GM18868 (cell line): ENCODE results near the gene VWA8.

Experiments used
- ATAC-seq: cut with Tn5 transposase; IDR thresholded peaks from one replicate; pipeline ENCODE4 v1.9.1; 2021; ENCODE audit warnings: mild to moderate bottlenecking, moderate library complexity; ENCODE audit not compliant: unreplicated experiment

Gene VWA8

DNA sequence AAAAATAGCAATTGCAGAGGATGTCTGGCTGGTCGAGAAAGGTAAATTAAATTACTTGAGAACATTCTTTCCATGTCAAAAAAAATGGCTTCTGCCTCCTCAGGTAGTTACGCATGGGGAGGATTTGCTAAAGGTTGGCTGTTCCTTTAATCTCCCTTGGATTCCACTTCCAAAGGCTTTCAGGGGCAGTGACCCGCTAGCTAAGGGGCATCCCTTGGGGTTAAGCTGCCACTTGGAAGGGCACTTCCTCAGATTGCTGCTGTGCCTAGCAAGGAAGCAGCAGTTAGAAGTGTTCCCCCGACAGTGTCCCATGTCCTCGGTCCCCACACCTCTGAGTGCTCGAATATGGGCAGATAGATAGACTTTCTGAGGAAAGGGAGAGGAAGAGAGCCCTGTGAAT is 395.1 kb downstream of the VWA8 start:
- no peak for ATAC-seq

GRCh38 chr13:41565216-41565615 is 395.7 kb downstream of the VWA8 start:
- ATAC-seq: no peak

- ATAC-seq: no peak
Observed at GRCh38 chr13:41563984-41564365, 396.9 kb downstream of the VWA8 start.

DNA sequence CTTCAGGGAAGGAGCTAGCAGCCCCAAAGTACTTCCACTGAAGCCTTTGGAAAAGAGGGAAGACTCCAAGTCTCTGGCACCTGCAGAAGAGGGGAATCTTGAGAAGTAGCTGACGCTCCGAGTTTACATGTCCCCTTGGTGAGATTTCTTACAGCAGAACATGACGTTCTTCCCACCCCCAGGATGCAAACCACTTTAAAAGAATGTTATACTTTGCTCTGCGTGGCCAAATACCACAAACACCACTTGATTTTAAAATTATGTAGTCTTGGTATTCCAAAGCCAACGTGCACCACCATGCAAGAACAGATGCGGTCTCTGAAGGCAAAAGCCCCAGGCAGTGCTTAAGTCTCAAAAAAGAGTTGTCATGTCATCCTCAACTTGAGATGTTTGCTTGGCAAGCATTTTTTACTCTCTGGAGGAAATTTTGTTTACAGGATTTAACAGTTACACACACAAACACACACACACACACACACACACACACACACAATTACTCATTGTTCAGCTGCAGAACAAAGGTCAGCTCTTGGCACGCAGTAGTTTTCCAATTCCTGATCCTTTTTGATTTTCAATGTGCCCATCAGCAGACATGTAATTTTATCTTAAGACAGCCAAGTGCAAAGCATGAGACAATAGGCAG is 397.4 kb downstream of the VWA8 start:
- no peak for ATAC-seq

GRCh38 chr13:41562541-41563178 is 398.2 kb downstream of the VWA8 start:
- ATAC-seq: no peak

GRCh38 chr13:41562083-41562482 is 398.8 kb downstream of the VWA8 start:
- no peak for ATAC-seq

DNA sequence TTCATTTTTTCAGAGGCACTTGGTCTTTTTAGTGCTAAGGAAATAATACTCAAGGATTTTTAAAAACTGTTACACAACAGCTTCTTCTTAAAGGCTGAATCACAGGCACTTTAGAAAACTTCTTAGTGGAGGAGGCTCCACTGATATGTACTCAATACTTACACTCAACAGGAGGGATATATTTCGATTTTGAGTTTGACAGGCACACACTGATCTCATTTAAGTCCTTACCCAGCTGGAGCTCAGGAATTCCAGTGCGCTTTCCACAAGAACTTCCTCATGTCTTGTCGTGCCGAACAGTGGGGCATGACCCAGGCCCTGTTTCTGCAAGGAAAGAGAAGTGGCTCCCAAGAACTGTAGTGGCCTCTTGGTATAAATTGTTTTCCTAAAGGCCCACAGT is 399.7 kb downstream of the VWA8 start:
- ATAC-seq: no peak

- no peak for ATAC-seq
Observed at GRCh38 chr13:41558781-41559560, 401.9 kb downstream of the VWA8 start.

DNA sequence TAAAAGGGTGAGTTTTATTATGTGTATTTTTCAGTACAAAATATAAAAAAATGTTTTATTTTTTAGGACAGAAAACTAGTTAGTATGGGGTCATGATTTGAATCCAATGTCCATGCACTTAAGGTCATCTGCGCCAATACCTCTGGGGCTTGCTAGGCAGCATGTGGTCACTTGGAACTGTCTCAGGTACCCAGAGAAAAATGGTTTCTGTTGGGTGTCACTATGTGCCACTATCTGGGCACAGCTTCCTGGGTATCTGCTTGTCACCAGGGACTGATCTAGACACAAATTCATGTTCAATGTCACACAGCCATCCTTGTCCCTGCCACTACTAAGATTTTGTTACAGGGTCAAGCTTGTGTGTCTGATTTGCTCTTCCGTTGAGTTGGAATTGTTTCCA is 403.2 kb downstream of the VWA8 start:
- ATAC-seq: no peak

DNA sequence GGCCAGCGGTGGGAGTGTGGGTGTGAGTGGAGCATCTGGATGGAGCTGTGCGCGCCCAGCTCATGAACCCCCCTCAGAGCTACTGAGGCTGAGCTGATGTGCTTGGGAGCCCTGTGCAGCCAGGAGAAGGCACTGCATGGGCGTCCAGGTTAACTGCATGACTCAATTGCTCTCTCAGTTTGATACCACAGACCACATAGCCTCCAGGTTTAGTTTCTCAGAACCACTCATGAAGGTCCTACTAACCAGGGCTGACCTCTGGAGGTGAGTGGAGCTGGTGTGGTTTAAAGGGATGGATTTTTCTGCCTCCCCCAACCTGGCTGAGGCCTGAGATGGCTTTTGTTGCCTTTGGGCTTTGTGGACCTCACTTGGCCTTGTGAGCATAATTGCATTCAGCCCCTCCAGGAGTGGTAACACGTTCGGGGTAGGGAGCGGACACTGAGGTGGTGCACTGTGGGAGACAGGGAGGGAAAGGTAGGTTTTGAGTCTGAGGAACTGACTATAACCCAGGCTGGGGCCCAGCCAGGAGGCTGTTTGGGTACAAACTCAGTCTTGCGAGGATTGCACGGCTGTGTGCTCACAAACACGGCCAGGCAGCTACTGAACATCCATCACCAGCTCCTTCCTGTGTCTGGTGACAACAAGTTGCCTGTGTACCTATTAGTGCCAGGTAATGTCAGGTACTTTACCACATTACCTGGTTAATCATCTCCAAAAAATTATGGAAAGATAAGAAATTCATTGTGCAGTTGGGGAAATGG is 406.1 kb downstream of the VWA8 start:
- peak; percentile 91 for ATAC-seq

GRCh38 chr13:41554180-41554579 is 406.7 kb downstream of the VWA8 start:
- no peak for ATAC-seq

- no peak for ATAC-seq
Observed at GRCh38 chr13:41552031-41552430, 408.9 kb downstream of the VWA8 start.

GRCh38 chr13:41550276-41550675 is 410.6 kb downstream of the VWA8 start:
- ATAC-seq: no peak

DNA sequence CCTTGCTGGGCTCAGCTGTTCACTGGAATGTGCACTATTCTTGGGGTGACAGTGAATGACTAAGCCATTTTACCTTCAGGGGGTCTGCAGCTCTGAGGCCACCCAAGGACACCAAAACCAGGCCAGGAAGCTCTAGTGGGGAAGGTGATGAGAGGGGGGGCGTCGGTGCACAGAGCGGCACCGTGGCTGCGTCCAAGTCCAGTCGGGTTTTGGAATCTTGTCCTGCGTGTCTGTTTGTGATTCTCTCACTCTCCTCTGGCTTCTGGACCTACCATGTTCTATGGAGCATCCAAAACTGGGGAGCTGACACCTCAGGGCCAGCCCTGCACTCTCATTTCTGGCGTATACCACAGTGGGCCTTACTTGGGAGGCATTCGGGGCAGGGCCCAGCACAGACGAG is 411.4 kb downstream of the VWA8 start:
- no peak for ATAC-seq

DNA sequence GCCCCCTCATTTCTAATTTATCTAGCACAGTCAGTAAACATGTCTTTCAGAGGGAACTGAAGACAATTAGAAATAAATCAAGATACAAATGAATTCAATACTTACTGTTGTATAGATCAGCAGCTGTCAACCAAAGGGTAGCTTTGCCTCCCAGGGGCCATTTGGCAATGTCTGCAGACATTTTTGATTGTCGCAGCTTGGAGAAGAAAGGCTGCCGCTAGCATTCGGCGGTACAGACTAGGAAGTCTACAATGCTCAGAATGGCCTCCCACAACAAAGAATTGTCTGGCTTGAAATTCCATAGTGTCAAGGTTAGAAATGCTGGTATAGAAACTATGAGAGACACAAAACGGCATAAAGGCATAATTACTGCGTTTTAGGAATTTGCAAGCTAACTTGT is 412.0 kb downstream of the VWA8 start:
- no peak for ATAC-seq

GRCh38 chr13:41548031-41548430 is 412.9 kb downstream of the VWA8 start:
- ATAC-seq: no peak

DNA sequence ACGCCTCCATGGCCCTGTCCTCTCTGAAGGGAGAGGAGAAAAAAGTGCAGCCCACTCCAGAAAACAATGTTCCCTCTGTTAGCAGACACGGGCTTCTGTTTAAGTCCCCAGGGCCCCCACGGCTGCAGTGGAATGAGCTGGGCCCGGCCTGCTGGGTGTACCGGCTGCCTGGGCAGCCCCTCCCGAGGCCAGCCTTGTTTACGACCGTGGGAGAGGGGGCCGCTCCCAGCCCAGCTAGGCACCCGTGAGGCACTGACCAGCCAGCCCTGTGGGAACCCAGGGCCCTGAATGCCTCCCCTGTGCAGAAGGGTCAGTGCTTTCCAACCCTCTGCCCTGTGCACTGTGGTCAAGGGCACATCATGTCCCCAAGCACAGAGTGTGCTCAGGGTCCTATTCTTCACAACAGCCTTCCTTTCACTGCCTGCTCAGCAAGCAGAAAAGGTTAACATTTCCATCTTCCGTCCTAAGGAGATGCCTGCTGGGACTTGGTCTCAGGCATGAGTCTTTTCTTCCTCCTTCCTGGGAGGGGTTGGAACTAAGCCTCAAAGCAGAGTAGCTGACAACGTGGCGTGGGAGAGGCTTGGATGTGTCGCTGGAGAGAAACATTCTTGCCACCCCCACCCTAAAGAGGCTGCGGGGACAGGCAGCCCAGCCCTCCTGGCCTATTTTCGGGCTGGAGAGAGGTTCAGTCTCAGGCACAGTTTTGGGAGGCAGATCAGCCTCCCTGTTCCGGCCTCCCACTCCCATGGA is 413.5 kb downstream of the VWA8 start:
- ATAC-seq: no peak

GRCh38 chr13:41546372-41547190 is 414.3 kb downstream of the VWA8 start:
- ATAC-seq: no peak

DNA sequence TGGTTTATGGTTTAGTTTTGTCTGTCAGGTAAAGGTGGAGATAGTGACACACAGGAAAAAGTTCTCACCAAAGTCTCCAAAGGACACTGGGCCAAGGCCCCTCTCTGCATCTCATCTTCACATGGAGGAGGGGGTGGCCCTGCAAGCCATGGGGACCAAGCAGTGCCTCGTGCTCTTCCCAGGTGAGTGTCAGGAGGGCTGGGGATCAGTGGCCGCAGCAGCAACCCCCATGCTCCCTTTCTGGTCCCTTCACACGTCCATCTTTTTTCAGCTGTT is 415.5 kb downstream of the VWA8 start:
- ATAC-seq: no peak

- ATAC-seq: no peak
Observed at GRCh38 chr13:41543664-41544300, 417.1 kb downstream of the VWA8 start.
